ENCODE measurements around the gene CNPPD1. TPM values are rescaled to one million over a fixed set of nuclear protein-coding genes. Genes with fewer than 3 reads are reported as not detected.

CNPPD1 gene
- total and polyA plus RNA-seq, 11 donors, result 37.3 to 118 (median 57.2) TPM

GRCh38 chr2:219180961-219181360 lies 4.2 kb upstream of the CNPPD1 start:
- Histone ChIP-seq H3K9me3 (no peaks in the 10 kb centered on the region), H3K36me3 (peaks cover 0 to 65% (median 56%) of the 10 kb centered on the region in 9 donors), H3K27me3 (no peaks in the 10 kb centered on the region), H3K4me1 (peaks cover 5 to 39% (median 16%) of the 10 kb centered on the region in 12 donors), H3K27ac (no peak overlapping the region), H3K4me3 (no peak overlapping the region)
- 78 to 92% (median 87%) methylated on average over 5 of the region's 5 CpGs for WGBS, 4 donors
- TF ChIP-seq CTCF (IDR thresholded peaks at IDR 0.05) (no peak), POLR2A (IDR thresholded peaks at IDR 0.05) (no peak)
- ATAC-seq (no peak), DNase-seq (no peak)
- intact Hi-C loops (cut with DNase I), result loop anchor here in 1 of 10 donors (2.0 kb wide), 1 partner anchor 24 kb away; no protein-coding TSS in a partner anchor

GRCh38 chr2:219179601-219180465 lies 3.1 kb upstream of the CNPPD1 start:
- peak overlapping the region in 5 of 12 donors; percentile 86 to 99 (median 99) for H3K4me3 ChIP-seq
- intact Hi-C loops (cut with DNase I), result loop anchor here in 8 of 10 donors (2.0 to 10.0 kb wide), 9 partner anchors 25 to 895 kb away; partner anchors contain the start of genes ABCB6 (in 3 of the 8), DNAJB2 (in 3 of the 8), DNPEP (in 3 of the 8) and ANKZF1 (in 1 of the 8)
- 87 to 99% (median 96%) methylated on average over 5 to 9 of the region's 9 CpGs for WGBS, 4 donors

GRCh38 chr2:219178377-219179175 lies 1.9 kb upstream of the CNPPD1 start:
- H3K4me3 ChIP-seq, result peak overlapping the region; percentile 58 to 99 (median 92)
- ATAC-seq (peak in 2 of 4 donors; percentile 11 to 12), DNase-seq (peak; percentile 56 to 80 (median 63))
- H3K9me3 ChIP-seq, result no peaks in the 10 kb centered on the region
- WGBS, 4 donors, result 2 to 9% (median 5%) methylated on average over 20 to 45 of the region's 45 CpGs
- peaks cover 0 to 63% (median 59%) of the 10 kb centered on the region in 9 donors for H3K36me3 ChIP-seq
- intact Hi-C loops (cut with DNase I), result loop anchor here in 8 of 10 donors (1.0 to 10.0 kb wide), 10 partner anchors 18 to 894 kb away; partner anchors contain the start of genes ABCB6 (in 3 of the 8), DNAJB2 (in 3 of the 8), DNPEP (in 3 of the 8) and ZFAND2B (in 2 of the 8)
- H3K4me1 ChIP-seq, result peaks cover 5 to 58% (median 27%) of the 10 kb centered on the region in 12 donors
- H3K27me3 ChIP-seq, result no peaks in the 10 kb centered on the region
- no peak for TF ChIP-seq POLR2A (IDR thresholded peaks at IDR 0.05)
- peak in 2 of 12 donors; percentile 1 to 2 for TF ChIP-seq CTCF (IDR thresholded peaks at IDR 0.05)
- peak overlapping the region; percentile 96 to 100 (median 98) for H3K27ac ChIP-seq

More at GRCh38 chr2:219179601-219180465, 3.1 kb upstream of the CNPPD1 start:
- H3K36me3 ChIP-seq, result peaks cover 0 to 63% (median 59%) of the 10 kb centered on the region in 9 donors
- no peak for DNase-seq
- no peak overlapping the region for H3K27ac ChIP-seq
- H3K9me3 ChIP-seq, result no peaks in the 10 kb centered on the region
- no peaks in the 10 kb centered on the region for H3K27me3 ChIP-seq
- ATAC-seq, result no peak
- TF ChIP-seq POLR2A (IDR thresholded peaks at IDR 0.05) (no peak), CTCF (IDR thresholded peaks at IDR 0.05) (no peak)
- H3K4me1 ChIP-seq, result peaks cover 5 to 50% (median 25%) of the 10 kb centered on the region in 12 donors

Measured in heart left ventricle (tissue), 16 donors.